Mucosa of gallbladder (tissue), 1 donor: ENCODE measurements around the gene SNX1. TPM values are rescaled to one million over a fixed set of nuclear protein-coding genes. Genes with fewer than 3 reads are reported as not detected.
A peak's percentile ranks its signal among the peaks of the same experiment; 100 is the strongest.

Source experiments
- DNase-seq: peaks from one replicate; pipeline ENCODE4 v3.0.0-alpha.2; 2020; ENCODE audit warnings: low spot score
- total RNA-seq: library from RNA; stranded (reverse); gene quantifications from one replicate; pipeline ENCODE4 v1.2.1, GENCODE V29; 2021
- donor health status: DM: no; HTN: no; CAD: no.

SNX1 gene
- total RNA-seq, 1 donor from 2014 or later, result 123 TPM

- no peak for DNase-seq
Measured at GRCh38 chr15:64146520-64146884, 50.7 kb downstream of the SNX1 start.

- DNase-seq, result no peak
Measured at GRCh38 chr15:64146885-64147681, 51.3 kb downstream of the SNX1 start.

GRCh38 chr15:64148168-64148567, 52.4 kb downstream of the SNX1 start:
- DNase-seq, result no peak

- DNase-seq, result no peak
Measured at GRCh38 chr15:64148581-64148980, 52.8 kb downstream of the SNX1 start.

GRCh38 chr15:64149424-64149823, 53.6 kb downstream of the SNX1 start:
- DNase-seq, result no peak

- no peak for DNase-seq
Measured at GRCh38 chr15:64149893-64150578, 54.3 kb downstream of the SNX1 start.

GRCh38 chr15:64151727-64152506, 56.1 kb downstream of the SNX1 start, which contains the start of gene SNX22:
TSS of gene SNX22 (plus strand) at chr15:64151731. CDS start at chr15:64151776, 45 bp downstream.
- DNase-seq, result no peak

- DNase-seq, result no peak
Measured at GRCh38 chr15:64152507-64153387, 57.0 kb downstream of the SNX1 start.

- DNase-seq, result peak; percentile 91
Measured at GRCh38 chr15:64153480-64154367, 57.9 kb downstream of the SNX1 start.

- no peak for DNase-seq
Measured at GRCh38 chr15:64155802-64156651, 60.2 kb downstream of the SNX1 start.

- DNase-seq, result no peak
Measured at GRCh38 chr15:64156652-64157331, 61.0 kb downstream of the SNX1 start.

- no peak for DNase-seq
Measured at GRCh38 chr15:64157599-64158125, 61.9 kb downstream of the SNX1 start.

GRCh38 chr15:64158363-64159134, 62.8 kb downstream of the SNX1 start:
- no peak for DNase-seq

- no peak for DNase-seq
Measured at GRCh38 chr15:64161688-64162477, 66.1 kb downstream of the SNX1 start.

- DNase-seq, result no peak
Measured at GRCh38 chr15:64162478-64162868, 66.7 kb downstream of the SNX1 start.

- peak; percentile 98 for DNase-seq
Measured at GRCh38 chr15:64162869-64163658, 67.3 kb downstream of the SNX1 start, which contains the start of gene PPIB. TSS of gene PPIB (minus strand) at chr15:64163022. CDS start at chr15:64162986, 36 bp downstream.
